A673 (cell line): Measurements from ENCODE around the gene SND1.

Experiments used
- CTCF ChIP-seq: fragments of 300-800, 200-600 bp; sonication (generic); conservative IDR thresholded peaks from 2 replicates; pipeline ENCODE4 v1.5.1; 2017; ENCODE audit warnings: low read depth, mild to moderate bottlenecking, antibody characterized with exemption, low read length, moderate library complexity, mixed read lengths
- EZH2 ChIP-seq: fragments of 200-600 bp; sonication (generic); IDR thresholded peaks from 2 replicates; pipeline ENCODE4 v1.6.1; 2017; ENCODE audit warnings: borderline replicate concordance, low read depth, mild to moderate bottlenecking, mixed read lengths, antibody characterized with exemption, low read length; ENCODE audit not compliant: poor library complexity, severe bottlenecking

GRCh38 chr7:127732306-127732705 lies 80.3 kb downstream of the SND1 start:
- TF ChIP-seq CTCF (no peak), EZH2 (no peak)
